Activated naive CD4-positive, alpha-beta T cell treated with anti-CD3 and anti-CD28 coated beads for 36 hours (primary cell): ENCODE measurements around the gene OSCP1. TPM values are rescaled to one million over a fixed set of nuclear protein-coding genes. Genes with fewer than 3 reads are reported as not detected.
A peak's percentile ranks its signal among the peaks of the same experiment; 100 is the strongest.

ENCODE experiments used
- CTCF ChIA-PET: fragments of 350-600 bp; sonication (Branson Sonifier 250); formaldehyde crosslinking; loops from one replicate; lab custom pipeline; 2021; ENCODE audit warnings: antibody characterized with exemption; lab: Charles Lee
- DNase-seq: peaks from one replicate; pipeline ENCODE4 v3.0.0-alpha.2; 2020
- H3K27ac Mint-ChIP-seq: one replicate; pipeline ENCODE4 v1.8.0; 2021; ENCODE audit warnings: mild to moderate bottlenecking, mixed read lengths
- H3K27me3 Mint-ChIP-seq: one replicate; pipeline ENCODE4 v1.8.0; 2021; ENCODE audit warnings: low read depth, mixed read lengths
- H3K36me3 Mint-ChIP-seq: one replicate; pipeline ENCODE4 v1.8.0; 2021; ENCODE audit warnings: low read depth, mixed read lengths
- H3K4me1 Mint-ChIP-seq: one replicate; pipeline ENCODE4 v1.8.0; 2021; ENCODE audit warnings: low read depth, mixed read lengths
- H3K4me3 Mint-ChIP-seq: one replicate; pipeline ENCODE4 v1.8.0; 2021; ENCODE audit warnings: mild to moderate bottlenecking, moderate library complexity, mixed read lengths
- H3K9me3 Mint-ChIP-seq: one replicate; pipeline ENCODE4 v1.8.0; 2021; ENCODE audit warnings: mixed read lengths
- intact Hi-C: fragments of 100-400 bp; cut with micrococcal nuclease; formaldehyde crosslinking; loops from one replicate; pipeline ENCODE4 v1.15.1; 2023
- total RNA-seq, 2 experiments: library from RNA; stranded (reverse); gene quantifications; one replicate each; pipeline ENCODE4 v1.2.3, GENCODE V29; 2021

OSCP1 gene
- total RNA-seq, 2 experiments from 2014 or later = 2.2 to 2.6 TPM

DNA sequence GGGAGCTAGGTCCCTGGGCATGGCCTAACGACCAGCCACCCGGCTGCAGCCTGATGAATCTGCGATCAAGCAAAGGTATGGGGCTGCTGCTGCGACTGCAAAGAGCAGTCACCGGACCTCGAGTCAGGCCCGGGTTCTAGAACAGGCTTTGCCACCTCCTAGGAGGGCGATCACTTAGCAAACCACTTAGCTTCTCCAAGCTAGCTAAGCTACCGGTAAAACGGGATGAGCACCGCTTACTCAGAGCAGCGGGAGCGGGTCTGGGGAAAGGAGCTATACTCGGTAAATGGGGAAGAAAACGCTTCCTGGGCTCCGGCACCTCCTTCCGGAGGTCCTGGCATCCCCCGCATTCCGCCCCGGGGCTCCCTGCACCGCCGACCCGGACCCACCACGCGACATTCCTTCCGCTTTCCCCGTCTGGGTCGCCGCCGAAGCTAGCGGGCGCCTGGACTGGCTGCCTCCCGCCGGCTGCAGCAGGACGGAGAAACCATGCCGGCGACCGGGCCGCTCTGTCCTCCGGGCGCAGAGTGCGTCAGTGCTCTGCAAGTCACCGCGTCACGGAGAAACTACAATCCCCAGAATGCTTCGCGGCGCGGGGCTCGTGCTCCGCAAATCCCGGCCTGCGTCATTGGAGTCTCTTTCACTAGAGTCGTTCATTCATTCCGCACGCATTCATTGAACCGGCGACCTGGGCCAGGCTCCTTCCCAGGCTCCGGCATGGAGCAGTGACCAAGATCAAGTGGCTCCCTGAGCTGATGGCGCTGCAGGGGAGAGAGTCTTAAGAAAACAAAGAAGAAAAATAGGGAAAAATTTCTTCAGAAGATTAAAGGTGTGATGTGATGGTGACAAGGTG, 52.6 kb downstream of the OSCP1 start, which contains the start of gene LSM10:
Gene LSM10 (minus strand): TSS at position 531 of the 853 bp plus-strand sequence. CDS start 3,779 bp downstream, outside the sequence.
- intact Hi-C loops = loop anchor here (1.0 kb wide), 2 partner anchors 11 to 23 kb away; no protein-coding TSS in a partner anchor
- Mint-ChIP-seq H3K36me3 (peaks cover 13% of the 10 kb centered on the region), H3K4me3 (peak within 1 kb of the TSS; percentile 96), H3K27ac (peak within 1 kb of the TSS; percentile 94), H3K9me3 (no peaks in the 10 kb centered on the region), H3K4me1 (peaks cover 35% of the 10 kb centered on the region), H3K27me3 (no peaks in the 10 kb centered on the region)
- DNase-seq = peak; percentile 95
- CTCF ChIA-PET = interaction anchor here (0.7 to 2.8 kb wide), 7 partner anchors 9 to 112 kb away, joined by 3 to 13 read pairs (median 4); partner anchors contain the start of gene STK40

DNA sequence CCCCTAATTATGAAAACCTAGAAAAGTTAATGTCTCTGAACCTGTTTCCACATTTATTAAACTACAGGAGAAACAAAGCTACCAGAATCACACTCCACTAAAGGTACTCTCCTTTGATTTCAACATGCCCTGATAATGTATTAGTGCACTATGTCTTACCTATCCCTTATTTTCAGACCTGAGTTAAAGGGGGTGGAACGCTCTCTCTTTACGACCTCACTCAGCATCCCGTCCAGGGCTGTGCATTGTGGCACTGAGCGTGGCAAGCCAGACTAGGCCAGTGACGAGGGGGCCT, 53.2 kb downstream of the OSCP1 start:
- Mint-ChIP-seq H3K27me3 (no peaks in the 10 kb centered on the region), H3K4me1 (peaks cover 35% of the 10 kb centered on the region), H3K9me3 (no peaks in the 10 kb centered on the region), H3K36me3 (peaks cover 16% of the 10 kb centered on the region), H3K27ac (peak overlapping the region; percentile 94), H3K4me3 (peak overlapping the region; percentile 96)
- peak; percentile 55 for DNase-seq
- intact Hi-C loops = loop anchor here (1.0 kb wide), 2 partner anchors 11 to 23 kb away; no protein-coding TSS in a partner anchor
- CTCF ChIA-PET = interaction anchor here (0.7 to 2.8 kb wide), 7 partner anchors 10 to 111 kb away, joined by 3 to 13 read pairs (median 4); partner anchors contain the start of gene STK40

DNA sequence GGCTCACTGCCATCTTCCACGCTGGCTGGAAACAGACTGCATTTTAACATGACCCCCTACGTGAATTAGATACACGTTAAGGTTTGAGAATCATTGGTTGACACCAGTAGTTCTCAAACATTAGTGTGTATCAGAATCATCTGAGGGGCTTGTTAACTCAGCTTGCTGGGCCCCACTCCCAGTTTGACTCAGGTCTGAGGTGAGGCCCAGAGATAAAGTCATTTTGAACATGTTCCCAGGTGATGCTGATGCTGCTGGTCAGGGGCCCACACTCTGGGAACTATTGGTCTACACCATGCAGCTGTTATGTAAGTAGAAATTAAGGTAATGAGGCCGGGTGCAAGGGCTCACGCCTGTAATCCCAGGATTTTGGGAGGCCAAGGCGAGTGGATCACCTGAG, 53.9 kb downstream of the OSCP1 start:
- DNase-seq = peak; percentile 48
- H3K4me3 Mint-ChIP-seq = peak overlapping the region; percentile 96
- no peaks in the 10 kb centered on the region for H3K9me3 Mint-ChIP-seq
- H3K27ac Mint-ChIP-seq = peak overlapping the region; percentile 12
- no peaks in the 10 kb centered on the region for H3K27me3 Mint-ChIP-seq
- CTCF ChIA-PET = interaction anchor here (0.6 to 2.8 kb wide), 5 partner anchors 10 to 167 kb away, joined by 3 to 13 read pairs (median 4); no protein-coding TSS in a partner anchor
- H3K36me3 Mint-ChIP-seq = peaks cover 19% of the 10 kb centered on the region
- H3K4me1 Mint-ChIP-seq = peaks cover 35% of the 10 kb centered on the region
- intact Hi-C loops = no loop called here

DNA sequence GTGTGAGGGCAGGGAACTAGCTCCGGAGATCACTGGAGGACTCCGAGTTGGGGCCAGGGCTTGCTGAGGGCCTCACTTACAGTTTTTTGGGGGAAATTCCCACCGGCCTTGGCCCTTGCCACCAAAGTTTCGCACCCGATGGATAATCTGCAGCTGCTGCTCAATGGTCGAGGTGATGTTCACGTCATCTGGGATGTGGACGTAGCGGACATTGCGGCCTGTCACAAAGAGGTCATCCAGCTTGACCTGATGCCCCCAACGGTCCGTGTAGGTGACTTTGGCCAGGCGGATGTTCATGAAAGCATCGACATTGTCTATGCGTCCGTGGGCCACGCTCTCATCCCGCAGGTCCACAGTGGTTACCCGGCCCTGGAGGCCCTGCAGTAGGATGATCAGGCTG, 56.6 kb downstream of the OSCP1 start:
- Mint-ChIP-seq H3K4me1 (peaks cover 40% of the 10 kb centered on the region), H3K36me3 (peaks cover 27% of the 10 kb centered on the region), H3K4me3 (no peak overlapping the region), H3K27me3 (no peaks in the 10 kb centered on the region), H3K27ac (no peak overlapping the region), H3K9me3 (no peaks in the 10 kb centered on the region)
- no peak for DNase-seq
- intact Hi-C loops = no loop called here
- CTCF ChIA-PET = interaction anchor here (0.7 kb wide), 1 partner anchor 24 kb away, joined by 4 read pairs; no protein-coding TSS in a partner anchor

DNA sequence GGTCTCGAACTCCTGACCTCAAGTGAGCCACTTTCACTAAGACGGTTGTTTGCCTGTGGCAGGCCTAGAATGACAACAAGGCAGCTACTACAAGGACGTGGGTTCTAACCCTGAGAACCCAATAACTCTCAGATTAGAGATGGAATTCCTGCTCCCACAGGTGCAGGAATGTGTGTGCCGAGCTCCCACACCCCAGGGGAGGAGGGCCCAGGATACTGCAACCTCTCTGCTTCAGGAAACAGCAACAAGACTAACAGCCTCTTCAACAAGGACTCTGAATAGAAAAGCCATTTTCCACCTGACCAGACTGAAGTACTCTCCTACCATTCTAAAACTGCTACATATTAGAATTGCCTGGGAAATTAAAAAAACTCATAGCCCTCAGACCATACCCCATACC, 57.4 kb downstream of the OSCP1 start:
- no peak for DNase-seq
- CTCF ChIA-PET = no interaction called here
- H3K4me3 Mint-ChIP-seq = no peak overlapping the region
- peaks cover 27% of the 10 kb centered on the region for H3K36me3 Mint-ChIP-seq
- no peak overlapping the region for H3K27ac Mint-ChIP-seq
- H3K27me3 Mint-ChIP-seq = no peaks in the 10 kb centered on the region
- H3K9me3 Mint-ChIP-seq = no peaks in the 10 kb centered on the region
- intact Hi-C loops = no loop called here
- peaks cover 37% of the 10 kb centered on the region for H3K4me1 Mint-ChIP-seq

DNA sequence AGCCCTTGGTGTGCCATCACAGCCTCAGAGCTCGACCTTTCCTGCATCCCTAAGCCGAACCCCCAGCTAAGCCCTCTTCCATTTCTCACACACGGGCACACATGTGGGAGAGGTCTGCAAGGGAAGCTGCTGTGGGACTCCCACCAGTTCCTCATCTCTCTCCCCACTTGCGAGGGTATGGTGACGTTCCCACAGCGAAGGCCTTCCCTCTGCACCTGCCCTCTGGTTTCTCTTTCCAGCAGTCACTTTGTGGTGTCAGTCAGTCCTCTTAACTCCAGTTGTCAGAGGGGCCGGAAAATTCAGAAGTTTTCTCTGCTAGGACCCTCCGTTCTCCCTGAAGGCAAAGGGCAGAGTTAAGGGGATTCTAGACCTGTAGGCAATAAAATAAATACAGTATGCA, 59.0 kb downstream of the OSCP1 start:
- peaks cover 23% of the 10 kb centered on the region for H3K36me3 Mint-ChIP-seq
- intact Hi-C loops = no loop called here
- peak overlapping the region; percentile 44 for H3K27ac Mint-ChIP-seq
- CTCF ChIA-PET = interaction anchor here (0.7 kb wide), 1 partner anchor 1204 kb away, joined by 3 read pairs; the partner anchor contains the start of gene GNL2
- no peaks in the 10 kb centered on the region for H3K27me3 Mint-ChIP-seq
- no peak for DNase-seq
- peaks cover 40% of the 10 kb centered on the region for H3K4me1 Mint-ChIP-seq
- no peaks in the 10 kb centered on the region for H3K9me3 Mint-ChIP-seq
- no peak overlapping the region for H3K4me3 Mint-ChIP-seq

DNA sequence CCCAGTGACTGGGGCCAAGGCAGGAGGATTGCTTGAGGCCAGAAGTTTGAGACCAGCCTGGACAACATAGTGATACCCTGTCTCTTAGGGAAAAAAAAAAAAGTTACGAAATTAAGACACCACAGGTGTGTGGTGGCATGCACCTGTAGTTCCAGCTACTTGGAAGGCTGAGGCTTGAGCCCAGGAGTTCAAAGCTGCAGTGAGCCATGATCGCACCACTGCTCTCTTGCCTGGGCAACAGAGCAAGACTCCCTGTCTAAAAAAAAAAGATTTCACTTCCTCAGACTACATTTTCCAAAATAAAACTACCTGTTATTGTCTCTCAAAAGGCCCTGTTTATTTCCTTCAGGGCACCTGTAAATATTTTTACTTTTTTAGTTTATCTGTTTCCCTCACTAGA, 59.8 kb downstream of the OSCP1 start:
- no peaks in the 10 kb centered on the region for H3K27me3 Mint-ChIP-seq
- no peak for DNase-seq
- no peak overlapping the region for H3K4me3 Mint-ChIP-seq
- CTCF ChIA-PET = interaction anchor here (0.6 to 0.7 kb wide), 3 partner anchors 89 to 1661 kb away, joined by 3 read pairs; no protein-coding TSS in a partner anchor
- peaks cover 21% of the 10 kb centered on the region for H3K36me3 Mint-ChIP-seq
- intact Hi-C loops = no loop called here
- peaks cover 34% of the 10 kb centered on the region for H3K4me1 Mint-ChIP-seq
- H3K9me3 Mint-ChIP-seq = no peaks in the 10 kb centered on the region
- peak overlapping the region; percentile 72 for H3K27ac Mint-ChIP-seq

DNA sequence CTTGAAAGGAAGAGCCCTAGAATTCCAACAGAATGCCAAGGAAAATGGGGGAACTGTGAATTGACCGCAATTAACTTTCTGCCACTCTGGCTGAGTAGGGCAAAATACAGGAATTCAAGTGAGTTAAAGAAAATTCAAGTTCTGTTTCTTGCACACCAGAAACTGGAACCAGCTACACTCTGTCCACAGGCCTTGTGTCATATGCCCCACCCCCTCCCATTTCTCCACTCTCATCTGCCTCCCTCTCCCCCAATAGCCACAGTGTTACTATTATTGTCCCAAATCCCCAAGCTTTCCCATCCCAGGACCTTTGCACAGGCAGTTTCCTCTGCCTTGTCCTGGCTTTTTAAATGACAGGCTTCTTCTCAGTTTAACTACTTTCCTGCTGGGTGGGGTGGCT, 60.3 kb downstream of the OSCP1 start:
- no peak for DNase-seq
- CTCF ChIA-PET = interaction anchor here (0.6 kb wide), 2 partner anchors 1060 to 1662 kb away, joined by 3 read pairs; no protein-coding TSS in a partner anchor
- peaks cover 32% of the 10 kb centered on the region for H3K4me1 Mint-ChIP-seq
- H3K27ac Mint-ChIP-seq = peak overlapping the region; percentile 72
- H3K27me3 Mint-ChIP-seq = no peaks in the 10 kb centered on the region
- H3K9me3 Mint-ChIP-seq = no peaks in the 10 kb centered on the region
- no peak overlapping the region for H3K4me3 Mint-ChIP-seq
- peaks cover 21% of the 10 kb centered on the region for H3K36me3 Mint-ChIP-seq
- intact Hi-C loops = loop anchor here (5.0 kb wide), 2 partner anchors 67 to 458 kb away; partner anchors contain the start of gene AGO3

DNA sequence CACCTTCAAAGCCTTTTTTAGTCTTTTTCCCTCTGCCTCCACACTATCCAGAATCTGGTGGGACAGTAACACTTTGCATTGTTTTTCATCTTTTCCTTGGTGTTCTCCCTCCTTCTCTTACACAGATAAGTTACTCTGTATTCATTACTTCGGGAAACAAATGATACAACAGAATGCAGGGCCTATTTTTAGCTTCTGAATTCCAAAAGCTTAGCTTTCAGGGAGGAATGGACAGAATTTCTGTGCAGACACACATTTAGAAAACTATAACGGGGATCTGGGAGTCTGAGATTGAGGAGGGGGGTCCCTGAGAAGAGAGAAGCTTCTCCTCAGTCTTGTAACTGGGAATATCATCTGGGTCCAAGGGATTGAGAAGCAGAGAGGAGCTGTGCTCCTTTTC, 61.0 kb downstream of the OSCP1 start:
- Mint-ChIP-seq H3K27me3 (no peaks in the 10 kb centered on the region), H3K9me3 (no peaks in the 10 kb centered on the region)

DNA sequence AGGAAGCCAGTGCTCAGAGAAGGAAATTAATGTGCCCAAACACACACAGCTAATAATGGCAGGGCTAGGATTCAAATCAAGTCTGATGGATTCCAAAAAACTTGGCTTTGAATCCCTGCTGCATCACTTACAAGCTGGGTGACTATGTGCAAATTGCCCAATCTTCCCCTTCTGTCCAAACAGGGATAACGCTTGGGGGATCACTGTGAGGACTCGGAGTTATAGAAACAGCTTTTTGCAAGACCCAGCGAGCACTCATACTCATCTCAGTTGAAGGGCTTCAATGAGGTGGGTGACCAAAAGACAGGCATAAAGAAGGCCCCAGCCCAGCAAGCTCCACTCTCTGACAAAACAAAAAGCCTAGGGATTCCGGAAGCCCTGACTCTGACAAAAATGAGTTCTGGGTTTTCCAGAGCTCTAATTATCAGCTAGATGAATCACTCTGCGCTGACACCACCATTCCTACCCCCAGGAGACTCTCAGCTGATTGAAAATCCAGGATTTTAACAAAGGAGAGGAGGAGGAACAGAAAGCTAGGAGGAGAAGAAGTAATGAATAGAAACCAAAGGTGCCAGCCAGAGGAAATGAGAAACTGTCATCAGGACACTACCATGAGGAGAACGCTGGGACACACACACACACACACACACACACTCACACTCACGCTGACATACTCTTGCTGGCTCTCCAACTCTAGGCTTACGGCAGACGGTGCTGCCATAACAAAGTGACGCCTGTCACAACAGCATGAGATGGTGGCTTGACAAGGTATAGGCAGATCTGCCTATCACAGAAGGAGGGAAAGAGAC, 62.9 kb downstream of the OSCP1 start:
- Mint-ChIP-seq H3K4me1 (peaks cover 43% of the 10 kb centered on the region), H3K36me3 (peaks cover 13% of the 10 kb centered on the region), H3K9me3 (no peaks in the 10 kb centered on the region), H3K27me3 (no peaks in the 10 kb centered on the region), H3K4me3 (peak overlapping the region; percentile 92), H3K27ac (peak overlapping the region; percentile 99)
- peak; percentile 54 for DNase-seq
- intact Hi-C loops = loop anchor here (2.0 to 5.0 kb wide), 4 partner anchors 70 to 455 kb away; partner anchors contain the start of gene AGO3
- CTCF ChIA-PET = interaction anchor here (0.6 to 1.8 kb wide), 10 partner anchors 10 to 97 kb away, joined by 3 to 22 read pairs (median 6); partner anchors contain the start of gene LSM10

More for the DNA sequence above, 61.0 kb downstream of the OSCP1 start:
- peaks cover 21% of the 10 kb centered on the region for H3K36me3 Mint-ChIP-seq
- H3K4me1 Mint-ChIP-seq = peaks cover 32% of the 10 kb centered on the region
- intact Hi-C loops = loop anchor here (5.0 kb wide), 2 partner anchors 68 to 457 kb away; partner anchors contain the start of gene AGO3
- no peak overlapping the region for H3K4me3 Mint-ChIP-seq
- H3K27ac Mint-ChIP-seq = peak overlapping the region; percentile 72
- CTCF ChIA-PET = interaction anchor here (1.3 to 1.8 kb wide), 3 partner anchors 9 to 33 kb away, joined by 3 to 14 read pairs (median 5); no protein-coding TSS in a partner anchor
- DNase-seq = no peak

DNA sequence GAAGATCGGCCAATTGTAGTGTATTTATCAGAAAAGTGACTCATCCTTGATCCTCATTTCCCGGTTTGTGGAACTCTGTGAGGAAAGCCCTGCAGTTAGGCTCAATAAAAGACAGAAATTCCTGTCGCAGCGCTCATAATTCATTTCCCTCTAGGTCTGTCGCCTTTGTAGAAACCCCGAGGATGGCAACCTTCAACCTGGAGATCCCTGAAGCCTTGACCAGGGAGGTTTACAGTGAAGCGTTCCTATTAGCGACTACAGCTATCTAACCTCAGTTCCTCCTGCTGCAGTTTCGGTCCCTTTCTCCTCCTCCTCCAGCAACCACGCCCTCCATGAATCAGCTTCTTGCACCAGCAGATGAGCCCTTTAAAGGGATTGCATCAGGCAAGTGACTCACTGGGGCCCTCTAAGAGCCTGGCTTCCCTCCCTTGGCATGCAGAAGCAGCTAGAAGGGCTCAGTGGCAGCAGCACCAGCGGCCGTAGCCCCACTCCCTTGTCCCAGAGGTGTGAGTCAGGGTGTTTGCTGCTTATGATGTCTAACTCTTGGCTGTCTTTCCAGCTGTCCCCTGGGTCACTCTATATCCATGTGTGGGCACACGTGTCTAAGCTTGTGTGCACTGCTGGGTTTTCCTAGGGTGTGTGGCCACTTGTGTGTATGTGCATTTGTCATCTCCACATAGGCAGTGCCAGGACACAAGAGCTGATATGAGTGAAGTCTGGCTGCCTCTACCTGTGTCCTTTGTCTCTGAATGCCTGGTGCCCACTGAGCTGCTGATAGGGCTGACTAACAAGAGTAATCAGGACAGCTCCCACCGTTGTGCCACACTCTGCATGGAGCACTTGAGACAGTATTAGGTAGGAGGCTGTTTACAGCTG, 63.7 kb downstream of the OSCP1 start:
- Mint-ChIP-seq H3K27ac (peak overlapping the region; percentile 99), H3K36me3 (peaks cover 9% of the 10 kb centered on the region), H3K4me3 (peak overlapping the region; percentile 92), H3K27me3 (no peaks in the 10 kb centered on the region), H3K9me3 (no peaks in the 10 kb centered on the region), H3K4me1 (peaks cover 48% of the 10 kb centered on the region)
- CTCF ChIA-PET = interaction anchor here (0.6 to 1.8 kb wide), 11 partner anchors 10 to 98 kb away, joined by 3 to 22 read pairs (median 5); partner anchors contain the start of gene LSM10
- intact Hi-C loops = loop anchor here (1.0 to 5.0 kb wide), 12 partner anchors 11 to 1091 kb away; partner anchors contain the start of genes AGO3, LSM10, THRAP3 and TRAPPC3
- DNase-seq = peak; percentile 97
